Osteoblast (primary cell): ENCODE measurements around the gene AGBL1. TPM values are rescaled to one million over a fixed set of nuclear protein-coding genes. Genes with fewer than 3 reads are reported as not detected.

Experiments
- DNase-seq: peaks from one replicate; pipeline ENCODE4 v3.0.0; 2011; ENCODE audit warnings: low spot score, mixed read lengths; ENCODE audit not compliant: insufficient read length; ENCODE audit errors: missing footprints
- H2AFZ ChIP-seq: 2 replicates; pipeline ENCODE4 v1.6.0; 2011; ENCODE audit warnings: mild to moderate bottlenecking, low read length
- H3K27ac ChIP-seq: 2 replicates; pipeline ENCODE4 v1.5.1; 2011; ENCODE audit warnings: mild to moderate bottlenecking, low read depth, low read length, moderate library complexity
- H3K27me3 ChIP-seq: 2 replicates; pipeline ENCODE4 v1.6.0; 2012; ENCODE audit warnings: mild to moderate bottlenecking, control low read depth, inconsistent platforms, low read length, moderate library complexity; ENCODE audit not compliant: insufficient read depth
- H3K36me3 ChIP-seq: 2 replicates; pipeline ENCODE4 v1.5.1; 2011; ENCODE audit warnings: mild to moderate bottlenecking, low read length, control low read depth, moderate library complexity; ENCODE audit not compliant: insufficient read depth
- H3K4me1 ChIP-seq: 2 replicates; pipeline ENCODE4 v1.5.1; 2011; ENCODE audit warnings: mild to moderate bottlenecking, low read length, control low read depth, moderate library complexity; ENCODE audit not compliant: insufficient read depth
- H3K4me2 ChIP-seq: 2 replicates; pipeline ENCODE4 v1.6.0; 2011; ENCODE audit warnings: mild to moderate bottlenecking, low read length; ENCODE audit not compliant: insufficient read depth
- H3K4me3 ChIP-seq: fragments of 200-600 bp; sonication (generic); 3 replicates; pipeline ENCODE4 v1.5.1; 2012; ENCODE audit warnings: mild to moderate bottlenecking, low read length, inconsistent platforms; ENCODE audit not compliant: insufficient read depth
- H3K79me2 ChIP-seq: 2 replicates; pipeline ENCODE4 v1.6.0; 2012; ENCODE audit warnings: mild to moderate bottlenecking, low read length, control low read depth, inconsistent platforms; ENCODE audit not compliant: insufficient read depth
- H3K9me3 ChIP-seq: 2 replicates; pipeline ENCODE4 v1.5.1; 2011; ENCODE audit warnings: low read depth, low read length, control low read depth
- H4K20me1 ChIP-seq: 2 replicates; pipeline ENCODE4 v1.6.0; 2012; ENCODE audit warnings: mild to moderate bottlenecking, low read length, control low read depth; ENCODE audit not compliant: insufficient read depth
- total RNA-seq: library from RNA; depleted of rRNA; stranded (reverse); fragments of >200 nt; gene quantifications from 2 replicates; pipeline ENCODE4 v1.2.3, GENCODE V29; 2012
- TF ChIP-seq, protein P1 (sequence below): IDR thresholded peaks from 2 replicates; pipeline ENCODE4 v1.5.1; 2011; ENCODE audit warnings: mild to moderate bottlenecking, low read depth, low read length, moderate library complexity; ENCODE audit errors: extremely low read depth

The AGBL1 gene
- total RNA-seq, 1 donor: not detected

DNA sequence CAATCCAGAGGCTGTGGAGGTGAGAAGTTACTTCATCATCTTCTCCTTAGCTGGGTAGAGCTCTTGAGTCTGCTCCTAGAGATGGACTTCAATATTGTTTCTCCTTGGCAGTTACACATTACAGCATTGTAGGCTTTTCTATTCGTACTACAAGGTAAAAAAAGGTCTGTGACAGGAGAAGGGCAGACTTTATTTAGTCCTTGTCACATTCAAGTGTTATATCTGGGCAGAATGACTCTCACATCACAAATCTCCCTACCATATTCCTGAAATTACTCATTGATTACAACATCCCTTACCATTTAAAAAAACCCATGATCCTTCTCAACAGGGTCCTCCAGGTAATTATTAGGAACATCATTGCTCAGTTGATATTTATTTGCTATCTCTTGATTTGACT, 75.0 kb downstream of the AGBL1 start:
- no peaks in the 10 kb centered on the region for H3K9me3 ChIP-seq
- H4K20me1 ChIP-seq: no peaks in the 10 kb centered on the region
- TF ChIP-seq, protein P1, sequence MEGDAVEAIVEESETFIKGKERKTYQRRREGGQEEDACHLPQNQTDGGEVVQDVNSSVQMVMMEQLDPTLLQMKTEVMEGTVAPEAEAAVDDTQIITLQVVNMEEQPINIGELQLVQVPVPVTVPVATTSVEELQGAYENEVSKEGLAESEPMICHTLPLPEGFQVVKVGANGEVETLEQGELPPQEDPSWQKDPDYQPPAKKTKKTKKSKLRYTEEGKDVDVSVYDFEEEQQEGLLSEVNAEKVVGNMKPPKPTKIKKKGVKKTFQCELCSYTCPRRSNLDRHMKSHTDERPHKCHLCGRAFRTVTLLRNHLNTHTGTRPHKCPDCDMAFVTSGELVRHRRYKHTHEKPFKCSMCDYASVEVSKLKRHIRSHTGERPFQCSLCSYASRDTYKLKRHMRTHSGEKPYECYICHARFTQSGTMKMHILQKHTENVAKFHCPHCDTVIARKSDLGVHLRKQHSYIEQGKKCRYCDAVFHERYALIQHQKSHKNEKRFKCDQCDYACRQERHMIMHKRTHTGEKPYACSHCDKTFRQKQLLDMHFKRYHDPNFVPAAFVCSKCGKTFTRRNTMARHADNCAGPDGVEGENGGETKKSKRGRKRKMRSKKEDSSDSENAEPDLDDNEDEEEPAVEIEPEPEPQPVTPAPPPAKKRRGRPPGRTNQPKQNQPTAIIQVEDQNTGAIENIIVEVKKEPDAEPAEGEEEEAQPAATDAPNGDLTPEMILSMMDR: no peak
- no peak overlapping the region for H2AFZ ChIP-seq
- no peak for DNase-seq
- no peak overlapping the region for H3K27ac ChIP-seq
- H3K4me1 ChIP-seq: no peaks in the 10 kb centered on the region
- H3K79me2 ChIP-seq: no peaks in the 10 kb centered on the region
- no peaks in the 10 kb centered on the region for H3K36me3 ChIP-seq
- H3K4me2 ChIP-seq: no peak overlapping the region
- H3K4me3 ChIP-seq: no peak overlapping the region
- no peaks in the 10 kb centered on the region for H3K27me3 ChIP-seq

DNA sequence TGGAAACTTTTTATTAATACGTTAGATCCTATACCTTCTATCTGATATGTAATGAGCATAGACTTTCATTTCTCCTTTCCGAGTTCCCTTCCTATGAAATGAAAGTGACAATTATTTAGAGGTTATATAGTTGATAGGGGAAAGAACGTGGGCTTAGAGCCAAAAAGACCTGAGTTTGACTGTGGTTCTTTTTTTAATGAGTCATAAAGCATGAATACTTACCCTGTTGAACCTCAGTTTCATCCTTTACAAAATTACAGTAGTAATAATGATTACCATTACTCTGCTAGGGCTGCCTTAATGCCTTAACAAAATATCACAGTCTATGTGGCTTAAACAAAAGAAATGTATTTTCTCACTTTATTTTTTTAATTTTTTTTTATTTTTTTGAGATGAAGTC, 75.9 kb downstream of the AGBL1 start:
- Histone ChIP-seq H4K20me1 (no peaks in the 10 kb centered on the region), H3K27me3 (no peaks in the 10 kb centered on the region), H3K4me2 (no peak overlapping the region), H3K79me2 (no peaks in the 10 kb centered on the region), H3K4me1 (no peaks in the 10 kb centered on the region), H3K9me3 (no peaks in the 10 kb centered on the region), H2AFZ (no peak overlapping the region), H3K36me3 (no peaks in the 10 kb centered on the region), H3K27ac (no peak overlapping the region), H3K4me3 (no peak overlapping the region)
- DNase-seq: no peak
- TF ChIP-seq, protein P1: no peak

DNA sequence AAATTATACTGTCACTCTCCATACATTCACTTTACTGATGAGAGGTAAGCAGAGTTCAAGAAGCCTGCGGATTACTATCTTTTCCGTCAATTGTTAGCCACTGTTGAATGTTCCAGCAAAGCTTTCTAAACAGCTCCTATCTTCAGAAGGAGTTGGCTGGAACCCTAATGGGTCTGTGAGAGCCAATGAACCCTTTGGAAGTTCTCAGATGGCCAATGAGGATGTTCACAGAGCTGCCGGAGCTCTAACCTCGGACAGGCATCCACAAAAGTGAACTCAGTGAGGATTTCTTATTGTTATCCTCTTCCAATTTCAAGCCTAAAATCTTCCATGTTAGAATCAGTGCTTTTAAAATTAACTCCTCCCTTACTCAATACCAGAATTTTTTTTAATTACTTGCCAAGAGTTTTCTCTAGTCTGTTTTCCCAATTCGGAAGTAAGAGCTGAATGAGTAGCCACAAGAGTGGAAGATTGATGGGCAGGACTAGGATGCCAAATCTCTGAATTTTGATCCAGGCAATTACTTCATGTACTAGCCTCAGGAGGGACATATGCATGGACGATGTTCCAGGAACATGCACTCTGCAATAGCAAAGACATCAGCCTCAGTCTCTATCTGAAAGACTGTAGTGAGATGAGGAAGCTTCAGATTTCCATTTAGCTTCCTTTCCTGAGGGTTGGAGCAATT, 78.1 kb downstream of the AGBL1 start:
- Histone ChIP-seq H3K4me1 (no peaks in the 10 kb centered on the region), H3K36me3 (no peaks in the 10 kb centered on the region), H2AFZ (no peak overlapping the region), H3K79me2 (no peaks in the 10 kb centered on the region), H3K27ac (no peak overlapping the region), H3K27me3 (no peaks in the 10 kb centered on the region), H3K4me3 (no peak overlapping the region), H4K20me1 (no peaks in the 10 kb centered on the region), H3K9me3 (no peaks in the 10 kb centered on the region), H3K4me2 (no peak overlapping the region)
- DNase-seq: no peak
- TF ChIP-seq, protein P1: no peak

DNA sequence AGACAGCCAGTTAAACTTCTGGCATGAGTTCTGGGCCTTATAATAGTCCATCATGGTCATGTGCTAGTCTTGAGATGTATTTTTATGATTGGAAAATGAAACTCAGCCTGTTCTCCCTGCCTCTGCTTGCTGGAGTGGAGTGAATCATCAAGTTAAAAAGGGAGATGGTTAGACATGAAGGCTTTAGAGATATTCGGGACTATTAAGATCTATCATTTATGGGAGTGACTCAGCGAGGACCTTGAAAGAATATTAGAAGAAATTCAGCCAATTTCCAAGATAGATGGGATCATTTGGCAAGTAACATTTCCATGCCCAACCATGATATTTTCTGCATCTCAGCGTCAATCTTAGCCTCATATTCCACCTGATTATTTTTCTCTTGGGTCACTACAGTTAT, 79.8 kb downstream of the AGBL1 start:
- no peak for DNase-seq

More for the DNA sequence above, 79.8 kb downstream of the AGBL1 start:
- Histone ChIP-seq H2AFZ (no peak overlapping the region), H3K79me2 (no peaks in the 10 kb centered on the region), H4K20me1 (no peaks in the 10 kb centered on the region), H3K9me3 (no peaks in the 10 kb centered on the region), H3K4me3 (no peak overlapping the region), H3K4me2 (no peak overlapping the region), H3K4me1 (no peaks in the 10 kb centered on the region), H3K36me3 (no peaks in the 10 kb centered on the region), H3K27me3 (no peaks in the 10 kb centered on the region), H3K27ac (no peak overlapping the region)
- TF ChIP-seq, protein P1: no peak
